ENCODE data around the gene RNU6-7.

RNU6-7 gene

GRCh38 chr14:32192712-32193373 is 9.0 kb upstream of the RNU6-7 start:
- no peak overlapping the region for H3K27ac ChIP-seq (ENCODE audit: low read depth, low read length)
- H3K4me3 ChIP-seq (ENCODE audit: low read depth in 1 of 2, low read length in 2 of 2): no peak overlapping the region
- H3K27me3 ChIP-seq (ENCODE audit: control insufficient read depth in 1 of 2, insufficient read depth in 2 of 2, low read length in 2 of 2): no peaks in the 10 kb centered on the region

DNA sequence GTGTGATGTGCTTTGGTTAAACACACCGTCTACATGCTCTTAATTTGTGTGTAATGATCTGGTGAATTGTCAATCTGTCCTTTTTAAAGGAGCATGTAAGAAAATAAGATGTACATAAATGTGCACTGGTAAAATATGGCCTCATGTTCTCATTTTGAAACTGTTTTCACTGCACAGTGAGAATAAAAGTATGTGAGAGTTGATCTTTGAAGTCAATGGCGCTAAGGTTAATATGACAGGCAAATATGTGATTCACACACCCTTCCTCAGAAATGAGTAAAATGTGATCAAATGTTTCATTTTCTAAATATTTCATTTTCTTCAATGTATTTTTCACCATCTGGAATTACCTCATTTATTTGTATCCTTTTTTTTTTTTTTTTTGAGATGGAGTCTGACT is 8.3 kb upstream of the RNU6-7 start:
- Histone ChIP-seq H3K36me3 (ENCODE audit: insufficient read depth, low read length) (no peaks in the 10 kb centered on the region), H3K9ac (ENCODE audit: low read length) (no peak overlapping the region), H3K9me3 (ENCODE audit: low read length) (no peaks in the 10 kb centered on the region), H3K4me3 (ENCODE audit: low read depth in 1 of 2, low read length in 2 of 2) (no peak overlapping the region), H3K27me3 (ENCODE audit: control insufficient read depth in 1 of 2, insufficient read depth in 2 of 2, low read length in 2 of 2) (no peaks in the 10 kb centered on the region), H3K4me1 (ENCODE audit: insufficient read depth, low read length) (no peaks in the 10 kb centered on the region), H3K27ac (ENCODE audit: low read depth, low read length) (no peak overlapping the region)

More at GRCh38 chr14:32192712-32193373, 9.0 kb upstream of the RNU6-7 start:
- no peaks in the 10 kb centered on the region for H3K9me3 ChIP-seq (ENCODE audit: low read length)
- H3K36me3 ChIP-seq (ENCODE audit: insufficient read depth, low read length): no peaks in the 10 kb centered on the region
- H3K4me1 ChIP-seq (ENCODE audit: insufficient read depth, low read length): no peaks in the 10 kb centered on the region
- no peak overlapping the region for H3K9ac ChIP-seq (ENCODE audit: low read length)

GRCh38 chr14:32195636-32196035 is 6.2 kb upstream of the RNU6-7 start:
- no peak overlapping the region for H3K9ac ChIP-seq (ENCODE audit: low read length)
- H3K4me3 ChIP-seq (ENCODE audit: low read depth in 1 of 2, low read length in 2 of 2): no peak overlapping the region
- no peaks in the 10 kb centered on the region for H3K27me3 ChIP-seq (ENCODE audit: control insufficient read depth in 1 of 2, insufficient read depth in 2 of 2, low read length in 2 of 2)
- no peaks in the 10 kb centered on the region for H3K36me3 ChIP-seq (ENCODE audit: insufficient read depth, low read length)
- H3K9me3 ChIP-seq (ENCODE audit: low read length): no peaks in the 10 kb centered on the region
- H3K4me1 ChIP-seq (ENCODE audit: insufficient read depth, low read length): no peaks in the 10 kb centered on the region
- no peak overlapping the region for H3K27ac ChIP-seq (ENCODE audit: low read depth, low read length)

GRCh38 chr14:32197919-32198318 is 3.9 kb upstream of the RNU6-7 start:
- Histone ChIP-seq H3K27ac (ENCODE audit: low read depth, low read length) (no peak overlapping the region), H3K4me1 (ENCODE audit: insufficient read depth, low read length) (peaks cover 10% of the 10 kb centered on the region), H3K9ac (ENCODE audit: low read length) (no peak overlapping the region), H3K4me3 (ENCODE audit: low read depth in 1 of 2, low read length in 2 of 2) (no peak overlapping the region), H3K27me3 (ENCODE audit: control insufficient read depth in 1 of 2, insufficient read depth in 2 of 2, low read length in 2 of 2) (no peaks in the 10 kb centered on the region), H3K36me3 (ENCODE audit: insufficient read depth, low read length) (no peaks in the 10 kb centered on the region), H3K9me3 (ENCODE audit: low read length) (no peaks in the 10 kb centered on the region)

GRCh38 chr14:32200368-32201192 is 1.3 kb upstream of the RNU6-7 start:
- H3K9ac ChIP-seq (ENCODE audit: low read length): peak overlapping the region; percentile 28
- peak overlapping the region; percentile 57 to 83 for H3K4me3 ChIP-seq (ENCODE audit: low read depth in 1 of 2, low read length in 2 of 2)
- H3K9me3 ChIP-seq (ENCODE audit: low read length): no peaks in the 10 kb centered on the region
- peak overlapping the region; percentile 87 for H3K27ac ChIP-seq (ENCODE audit: low read depth, low read length)
- H3K4me1 ChIP-seq (ENCODE audit: insufficient read depth, low read length): peaks cover 10% of the 10 kb centered on the region
- H3K36me3 ChIP-seq (ENCODE audit: insufficient read depth, low read length): no peaks in the 10 kb centered on the region
- no peaks in the 10 kb centered on the region for H3K27me3 ChIP-seq (ENCODE audit: control insufficient read depth in 1 of 2, insufficient read depth in 2 of 2, low read length in 2 of 2)

DNA sequence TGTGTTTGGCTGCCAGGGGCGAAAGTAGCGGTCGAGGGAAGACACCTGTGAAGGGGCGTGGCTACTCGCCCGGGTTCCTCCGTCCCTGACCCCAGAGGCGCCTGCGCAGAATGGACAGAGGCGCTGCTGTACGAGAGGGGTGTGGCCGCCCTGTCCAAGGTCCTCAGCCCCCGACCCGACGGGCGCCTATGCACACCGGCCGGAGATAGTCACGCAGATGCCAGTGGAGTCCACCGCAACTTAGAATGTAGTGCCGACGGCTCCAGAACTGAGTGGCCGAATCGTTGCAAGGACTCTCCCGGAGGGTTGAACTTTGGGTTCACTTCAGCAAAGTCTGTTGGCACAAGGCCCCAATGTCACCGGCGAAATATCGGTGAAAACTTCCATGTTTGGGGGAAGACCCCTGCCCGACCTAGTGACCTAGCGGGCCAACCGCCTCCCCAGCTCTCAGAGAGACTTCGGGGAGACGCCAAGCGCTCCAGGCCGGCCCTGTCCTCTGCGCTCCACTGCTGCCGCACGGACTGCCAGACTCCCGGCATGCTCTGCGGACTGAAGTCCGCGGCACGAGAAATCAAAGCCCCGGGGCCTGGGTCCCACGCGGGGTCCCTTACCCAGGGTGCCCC is 541 bp upstream of the RNU6-7 start:
- Histone ChIP-seq H3K9ac (ENCODE audit: low read length) (peak overlapping the region; percentile 28), H3K9me3 (ENCODE audit: low read length) (no peaks in the 10 kb centered on the region), H3K4me1 (ENCODE audit: insufficient read depth, low read length) (peaks cover 10% of the 10 kb centered on the region), H3K36me3 (ENCODE audit: insufficient read depth, low read length) (no peaks in the 10 kb centered on the region), H3K4me3 (ENCODE audit: low read depth in 1 of 2, low read length in 2 of 2) (peak overlapping the region; percentile 57 to 83), H3K27me3 (ENCODE audit: control insufficient read depth in 1 of 2, insufficient read depth in 2 of 2, low read length in 2 of 2) (no peaks in the 10 kb centered on the region), H3K27ac (ENCODE audit: low read depth, low read length) (peak overlapping the region; percentile 87)

- peak overlapping the region; percentile 28 for H3K9ac ChIP-seq (ENCODE audit: low read length)
- H3K4me3 ChIP-seq (ENCODE audit: low read depth in 1 of 2, low read length in 2 of 2): peak overlapping the region; percentile 57 to 83
- no peaks in the 10 kb centered on the region for H3K27me3 ChIP-seq (ENCODE audit: control insufficient read depth in 1 of 2, insufficient read depth in 2 of 2, low read length in 2 of 2)
- peaks cover 10% of the 10 kb centered on the region for H3K4me1 ChIP-seq (ENCODE audit: insufficient read depth, low read length)
- H3K9me3 ChIP-seq (ENCODE audit: low read length): no peaks in the 10 kb centered on the region
- no peaks in the 10 kb centered on the region for H3K36me3 ChIP-seq (ENCODE audit: insufficient read depth, low read length)
- peak overlapping the region; percentile 87 for H3K27ac ChIP-seq (ENCODE audit: low read depth, low read length)
These were observed 699 bp downstream of the RNU6-7 start for GRCh38 chr14:32202491-32202997.

GRCh38 chr14:32202998-32203882 is 1.4 kb downstream of the RNU6-7 start, which contains the start of gene RNU6-8:
Gene RNU6-8 (minus strand): TSS chr14:32203269.
- no peaks in the 10 kb centered on the region for H3K36me3 ChIP-seq (ENCODE audit: insufficient read depth, low read length)
- no peaks in the 10 kb centered on the region for H3K27me3 ChIP-seq (ENCODE audit: control insufficient read depth in 1 of 2, insufficient read depth in 2 of 2, low read length in 2 of 2)
- peaks cover 10% of the 10 kb centered on the region for H3K4me1 ChIP-seq (ENCODE audit: insufficient read depth, low read length)
- H3K9ac ChIP-seq (ENCODE audit: low read length): peak within 1 kb of the TSS; percentile 47
- peak within 1 kb of the TSS; percentile 57 to 83 for H3K4me3 ChIP-seq (ENCODE audit: low read depth in 1 of 2, low read length in 2 of 2)
- H3K27ac ChIP-seq (ENCODE audit: low read depth, low read length): peak within 1 kb of the TSS; percentile 87
- H3K9me3 ChIP-seq (ENCODE audit: low read length): no peaks in the 10 kb centered on the region

- peak overlapping the region; percentile 44 to 83 for H3K4me3 ChIP-seq (ENCODE audit: low read depth in 1 of 2, low read length in 2 of 2)
- H3K9ac ChIP-seq (ENCODE audit: low read length): peak overlapping the region; percentile 47
- peak overlapping the region; percentile 18 for H3K27ac ChIP-seq (ENCODE audit: low read depth, low read length)
- no peaks in the 10 kb centered on the region for H3K27me3 ChIP-seq (ENCODE audit: control insufficient read depth in 1 of 2, insufficient read depth in 2 of 2, low read length in 2 of 2)
- H3K9me3 ChIP-seq (ENCODE audit: low read length): no peaks in the 10 kb centered on the region
- peaks cover 10% of the 10 kb centered on the region for H3K4me1 ChIP-seq (ENCODE audit: insufficient read depth, low read length)
- H3K36me3 ChIP-seq (ENCODE audit: insufficient read depth, low read length): no peaks in the 10 kb centered on the region
These were observed 2.1 kb downstream of the RNU6-7 start for GRCh38 chr14:32203928-32204357.

- Histone ChIP-seq H3K4me3 (ENCODE audit: low read depth in 1 of 2, low read length in 2 of 2) (no peak overlapping the region), H3K4me1 (ENCODE audit: insufficient read depth, low read length) (peaks cover 10% of the 10 kb centered on the region), H3K27me3 (ENCODE audit: control insufficient read depth in 1 of 2, insufficient read depth in 2 of 2, low read length in 2 of 2) (no peaks in the 10 kb centered on the region), H3K27ac (ENCODE audit: low read depth, low read length) (no peak overlapping the region), H3K9me3 (ENCODE audit: low read length) (no peaks in the 10 kb centered on the region), H3K36me3 (ENCODE audit: insufficient read depth, low read length) (no peaks in the 10 kb centered on the region), H3K9ac (ENCODE audit: low read length) (no peak overlapping the region)
These were observed 3.7 kb downstream of the RNU6-7 start for GRCh38 chr14:32205554-32205953.

Measured in muscle layer of colon (tissue), 2 donors.